HG03571 (cell line): ENCODE results near the gene AMELY.
"Not testable (repeated sequence)": the region's sequence is repeated elsewhere in the genome, so short reads cannot be mapped to it uniquely, and the experiment has no call there.

Experiments
- ATAC-seq: cut with Tn5 transposase; IDR thresholded peaks from one replicate; pipeline ENCODE4 v1.9.1; 2021; ENCODE audit not compliant: unreplicated experiment

AMELY gene, protein sequence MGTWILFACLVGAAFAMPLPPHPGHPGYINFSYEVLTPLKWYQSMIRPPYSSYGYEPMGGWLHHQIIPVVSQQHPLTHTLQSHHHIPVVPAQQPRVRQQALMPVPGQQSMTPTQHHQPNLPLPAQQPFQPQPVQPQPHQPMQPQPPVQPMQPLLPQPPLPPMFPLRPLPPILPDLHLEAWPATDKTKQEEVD

DNA sequence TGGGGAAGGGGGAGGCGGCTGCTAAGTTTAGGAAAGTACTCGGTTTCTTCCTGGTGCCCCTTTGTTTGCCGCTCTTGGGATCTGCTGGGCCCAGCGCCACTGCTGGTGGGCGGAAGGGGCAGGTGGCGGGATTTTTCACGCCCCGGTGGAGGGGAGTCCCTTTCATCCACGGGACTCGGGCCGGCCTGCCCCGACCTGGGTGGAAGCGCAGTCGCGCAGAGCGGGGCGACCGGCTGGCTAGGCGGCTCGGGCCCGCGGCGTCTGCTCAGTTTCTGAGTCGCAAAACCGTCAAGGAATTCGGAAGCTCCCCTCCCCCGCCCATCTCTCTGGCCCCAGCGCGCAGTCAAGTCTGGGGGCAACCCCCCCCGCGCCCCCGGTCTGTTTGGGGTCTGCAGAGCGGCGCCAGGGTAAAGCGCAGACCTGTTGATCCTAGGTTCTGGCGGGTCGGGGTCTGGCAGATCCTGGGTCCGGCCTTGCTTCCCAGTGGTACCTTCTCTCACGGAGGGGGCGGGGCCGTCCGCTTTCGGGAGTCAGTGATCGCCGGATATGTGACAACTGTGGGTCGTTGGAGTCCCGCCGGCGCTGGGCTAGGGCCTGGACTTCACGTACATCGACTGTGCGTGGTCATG is at the start of gene AMELY:
AMELY (minus strand) TSS at position 500 of the 629 bp plus-strand sequence. CDS start 39,144 bp downstream, outside the sequence.
- no peak for ATAC-seq

DNA sequence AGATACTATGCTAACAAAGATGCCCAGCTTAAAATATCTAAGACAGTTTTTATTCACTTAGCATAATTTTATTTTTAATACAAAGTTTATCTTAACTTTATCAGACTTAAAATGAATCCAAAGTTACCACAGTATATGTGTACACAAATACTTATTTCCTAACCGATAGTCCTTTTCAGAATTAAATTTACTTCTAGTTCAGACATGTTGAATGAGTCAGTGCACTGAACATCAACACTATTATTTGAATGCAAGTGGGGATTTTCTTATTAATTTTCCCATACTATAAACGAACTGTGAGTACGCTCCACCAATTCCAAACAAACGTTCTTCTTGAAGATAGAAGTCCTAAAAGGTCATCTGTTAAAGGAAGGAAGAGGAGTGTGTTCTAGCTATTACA is 38.4 kb upstream of the AMELY start:
- ATAC-seq = no peak

DNA sequence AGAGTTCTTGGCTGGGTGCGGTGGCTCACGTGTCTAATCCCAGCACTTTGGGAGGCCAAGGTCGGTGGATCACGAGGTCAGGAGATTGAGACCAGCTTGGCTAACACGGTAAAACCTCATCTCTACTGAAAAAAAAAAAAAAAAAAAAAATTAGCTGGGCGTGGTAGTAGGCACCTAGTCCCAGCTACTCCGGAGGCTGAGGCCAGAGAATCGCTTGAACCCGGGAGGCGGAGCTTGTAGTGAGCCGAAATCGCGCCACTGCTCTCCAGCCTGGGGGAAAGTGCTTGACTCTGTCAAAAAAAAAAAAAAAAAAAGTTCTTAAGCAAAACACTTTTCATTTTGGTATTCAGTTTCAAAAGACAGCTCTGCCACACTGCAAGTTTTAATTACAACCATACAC is 36.8 kb upstream of the AMELY start:
- ATAC-seq = no peak

DNA sequence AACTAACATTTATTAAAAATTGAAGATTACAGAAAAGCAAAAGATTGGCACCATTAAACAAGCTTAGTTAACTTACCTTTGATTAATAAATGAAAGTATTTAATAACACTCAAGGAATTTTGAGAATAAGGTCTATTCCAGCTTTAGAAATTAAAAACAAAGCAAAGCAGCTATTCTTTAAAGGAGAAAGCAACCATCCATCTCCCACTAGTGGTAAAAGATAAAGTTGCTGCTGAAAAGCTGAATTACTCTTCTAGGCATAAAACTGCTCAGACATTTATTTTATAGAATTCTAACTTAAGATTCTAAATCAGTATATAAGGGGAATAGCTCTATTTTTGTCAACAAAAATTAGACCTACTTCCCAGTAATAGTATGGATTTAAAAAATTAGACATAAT is 36.1 kb upstream of the AMELY start:
- ATAC-seq = no peak

DNA sequence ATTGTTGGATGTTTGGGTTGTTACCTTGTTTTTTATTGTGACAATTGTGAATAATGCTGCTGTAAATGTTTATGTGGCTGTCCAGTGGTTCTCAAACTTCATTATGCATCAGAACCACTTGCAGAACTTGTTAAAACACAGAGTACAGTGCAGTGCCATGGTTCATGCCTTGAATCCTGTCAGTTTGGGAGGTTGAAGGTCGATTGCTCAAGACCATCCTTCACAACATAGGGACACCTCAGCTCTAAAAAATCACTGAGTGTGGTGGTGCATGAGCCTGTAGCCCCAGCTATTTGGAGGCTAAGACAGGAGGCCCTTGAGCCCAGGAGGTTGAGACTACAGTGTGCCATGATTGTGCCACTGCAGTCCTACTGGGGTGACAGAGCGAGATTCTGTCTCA is 23.9 kb upstream of the AMELY start:
- ATAC-seq = no peak

DNA sequence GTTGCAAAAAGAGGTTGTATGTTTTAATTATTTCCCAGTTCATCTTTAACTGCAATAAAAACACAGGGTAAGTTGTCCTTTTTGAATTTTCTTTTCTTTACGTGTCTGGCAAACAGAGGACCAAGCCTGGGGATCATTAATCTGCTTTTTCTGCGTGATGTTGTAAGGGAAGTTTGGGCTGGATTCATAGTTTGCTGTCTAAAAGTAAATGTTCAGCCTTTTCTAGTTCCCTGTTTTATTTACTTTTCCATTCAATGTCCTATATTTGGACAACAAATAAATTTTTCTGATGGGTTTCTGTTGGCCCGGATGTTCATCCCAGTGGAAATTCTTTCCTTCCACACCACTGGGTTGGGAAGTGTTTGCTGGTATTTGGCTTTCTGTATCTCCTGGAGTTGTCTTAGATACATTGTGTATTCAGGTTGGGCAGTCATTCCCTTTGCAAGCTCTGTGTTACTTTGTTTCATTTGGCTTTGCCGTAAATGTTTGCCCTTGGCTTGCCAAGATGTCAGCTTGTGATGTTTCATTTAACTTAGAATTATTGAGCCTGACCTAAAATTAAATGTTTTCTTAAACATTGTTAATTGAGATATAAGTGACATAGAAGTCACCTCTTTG is 20.3 kb upstream of the AMELY start:
- no peak for ATAC-seq

DNA sequence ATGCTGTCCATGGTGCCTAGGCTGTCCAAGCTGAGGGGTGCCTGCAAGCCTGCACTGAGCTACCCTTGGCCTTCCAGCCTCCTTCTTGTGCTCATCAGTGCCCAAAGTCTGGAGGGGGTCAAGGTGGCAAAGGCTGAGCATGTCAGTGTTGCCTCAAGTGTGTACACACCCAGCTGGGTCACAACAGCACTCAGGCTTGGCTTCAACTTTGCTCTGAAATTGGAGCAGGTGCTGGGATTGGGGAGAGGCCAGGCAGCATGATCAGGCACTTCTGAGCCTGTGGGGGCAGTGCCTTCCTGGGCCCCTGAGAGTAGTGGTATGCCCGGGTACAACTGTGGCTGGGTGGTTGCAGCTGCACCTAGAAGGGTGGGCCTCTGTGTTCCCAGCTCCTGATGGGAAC is 17.7 kb upstream of the AMELY start:
- no peak for ATAC-seq

DNA sequence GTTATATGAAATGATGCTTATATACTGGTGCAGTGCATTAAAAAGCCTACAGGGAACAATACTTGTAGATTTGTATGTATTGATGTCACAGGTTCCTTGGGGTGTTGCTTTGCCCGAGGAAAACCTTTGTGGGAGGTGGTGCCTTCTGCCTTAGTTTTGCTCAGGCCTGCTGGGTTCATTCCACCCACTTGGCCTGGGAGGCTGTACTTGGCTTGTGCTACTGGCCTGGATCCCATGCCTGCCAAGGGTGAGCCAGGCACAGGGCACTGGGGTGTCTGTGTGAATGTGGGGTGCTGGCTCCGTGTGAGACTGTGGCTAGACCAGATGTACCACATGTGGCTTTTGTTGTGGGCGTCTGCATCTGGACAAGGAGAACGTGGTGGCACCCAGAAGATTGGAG is 16.7 kb upstream of the AMELY start:
- ATAC-seq = no peak

DNA sequence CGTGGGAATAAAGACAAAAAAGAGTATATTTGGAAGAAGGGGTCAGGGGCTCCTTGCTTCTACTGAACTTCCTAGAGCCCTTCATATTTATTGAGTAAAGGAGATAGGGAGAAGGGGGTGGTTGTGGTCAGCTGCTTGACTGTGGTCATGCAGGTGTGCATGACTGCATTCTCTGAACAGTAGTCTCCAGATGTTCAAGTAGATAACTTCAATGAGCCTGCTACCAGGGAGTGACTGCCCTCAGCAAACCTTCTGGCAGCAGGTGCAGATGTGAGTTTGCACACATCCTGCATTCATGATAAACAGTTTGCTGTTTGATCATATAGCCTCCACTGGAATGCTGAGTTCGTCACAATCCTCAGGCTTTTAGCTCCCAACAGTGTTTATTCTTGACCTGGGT is 9.5 kb upstream of the AMELY start:
- ATAC-seq = no peak

DNA sequence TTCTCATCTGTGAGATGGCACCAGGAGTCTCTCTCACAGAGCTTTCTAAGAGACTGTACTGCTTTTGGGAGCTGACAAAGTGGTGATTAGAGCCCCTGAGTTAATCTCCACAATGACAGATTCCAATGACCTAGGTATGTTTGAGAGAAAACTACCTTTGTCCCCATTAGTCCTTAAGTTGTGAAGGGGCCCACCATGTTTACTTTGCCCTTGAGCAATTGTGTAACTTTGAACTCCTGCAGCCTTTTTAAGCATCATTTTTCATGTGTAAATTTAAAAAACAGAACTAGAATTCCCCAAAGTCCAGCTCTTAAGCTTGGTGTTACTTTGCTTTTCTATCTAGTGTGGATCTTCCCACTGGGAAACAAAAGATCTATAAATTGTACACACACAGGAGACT is 1.8 kb upstream of the AMELY start:
- no peak for ATAC-seq

DNA sequence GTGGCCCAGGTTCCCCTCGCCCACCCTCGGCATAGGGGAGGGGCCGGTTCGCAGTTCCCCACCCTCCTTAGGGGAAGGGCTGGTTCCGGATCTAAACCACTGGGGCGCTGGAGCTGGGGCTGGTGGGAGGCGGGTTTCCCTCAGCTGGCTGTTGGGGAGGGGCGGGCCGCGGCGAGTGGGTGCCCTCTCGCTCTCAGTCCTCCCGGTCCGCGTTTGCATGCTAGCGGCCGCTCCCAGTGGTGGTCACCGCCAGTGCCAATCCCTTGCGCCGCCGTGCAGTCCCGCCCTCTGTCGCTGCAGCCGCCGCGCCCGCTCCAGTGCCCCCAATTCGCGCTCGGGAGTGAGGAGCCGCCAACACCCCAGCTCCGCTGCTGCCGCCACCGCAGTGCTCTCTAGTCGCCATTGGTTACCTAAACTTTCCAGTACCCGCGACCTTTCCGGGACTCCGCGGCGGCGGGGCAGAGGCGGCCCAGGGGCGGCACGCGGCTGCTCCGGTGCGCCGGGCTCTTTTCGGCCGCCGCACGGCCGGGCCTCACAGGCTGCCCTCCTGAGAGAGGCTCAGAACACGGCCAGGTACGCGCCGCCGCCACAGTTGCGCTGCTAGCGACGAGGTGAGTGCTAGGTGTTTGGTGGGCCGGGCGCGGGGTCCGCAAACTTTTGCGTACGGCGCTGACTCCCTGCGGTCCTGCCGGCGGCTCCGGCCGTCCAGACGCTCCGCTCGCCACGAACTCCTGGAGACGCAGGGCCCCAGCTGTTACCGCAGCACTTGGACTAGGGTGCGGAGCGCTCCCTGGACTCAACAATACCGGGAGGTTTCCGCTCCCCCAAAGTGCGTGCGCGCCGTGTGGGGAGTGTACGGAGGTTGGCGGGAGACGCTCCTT is 940 bp downstream of the AMELY start, which contains the start of gene TBL1Y:
TBL1Y (plus strand) TSS at position 326 of the 881 bp plus-strand sequence. CDS start 114,388 bp downstream, outside the sequence.
- no peak for ATAC-seq

DNA sequence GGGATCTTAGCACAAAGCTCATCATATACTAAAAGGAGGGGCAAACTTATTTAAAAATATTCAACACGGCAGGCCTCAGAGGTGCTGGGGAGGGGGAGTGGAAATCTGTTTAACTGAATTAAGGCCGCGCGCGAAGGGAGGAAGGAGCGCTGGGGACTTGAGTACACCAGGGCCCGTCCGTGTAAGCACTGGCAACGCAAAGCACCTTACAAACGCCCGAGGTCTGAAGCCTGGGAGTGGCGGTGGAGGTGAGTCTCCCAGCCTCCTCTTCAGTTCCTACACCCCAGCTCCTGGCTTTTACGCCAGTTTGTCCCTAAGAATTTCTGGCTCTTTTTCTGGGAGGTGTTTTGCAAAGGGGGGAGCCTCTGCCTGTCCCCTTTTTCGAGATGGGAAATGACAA is 1.7 kb downstream of the AMELY start:
- ATAC-seq = no peak

DNA sequence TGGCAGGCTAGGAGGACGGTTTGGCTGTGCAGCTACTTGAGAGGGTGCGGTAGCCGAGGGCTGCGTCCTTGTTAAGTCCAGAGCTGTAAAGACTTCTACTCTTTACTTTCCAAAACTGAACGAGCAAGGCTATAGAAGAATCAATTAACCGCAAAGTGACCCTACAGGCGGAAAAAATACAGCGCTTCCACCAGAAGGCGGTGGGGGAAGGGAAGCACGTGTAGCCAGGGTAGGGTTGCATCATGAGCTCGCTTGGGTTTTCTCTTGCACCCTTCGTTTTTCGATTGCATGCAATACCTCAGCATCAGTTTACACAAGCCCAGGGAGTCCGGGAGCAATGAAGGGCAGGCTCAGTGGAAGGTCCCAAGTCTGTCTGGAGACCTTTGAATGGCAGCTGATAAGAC is 2.4 kb downstream of the AMELY start:
- no peak for ATAC-seq

DNA sequence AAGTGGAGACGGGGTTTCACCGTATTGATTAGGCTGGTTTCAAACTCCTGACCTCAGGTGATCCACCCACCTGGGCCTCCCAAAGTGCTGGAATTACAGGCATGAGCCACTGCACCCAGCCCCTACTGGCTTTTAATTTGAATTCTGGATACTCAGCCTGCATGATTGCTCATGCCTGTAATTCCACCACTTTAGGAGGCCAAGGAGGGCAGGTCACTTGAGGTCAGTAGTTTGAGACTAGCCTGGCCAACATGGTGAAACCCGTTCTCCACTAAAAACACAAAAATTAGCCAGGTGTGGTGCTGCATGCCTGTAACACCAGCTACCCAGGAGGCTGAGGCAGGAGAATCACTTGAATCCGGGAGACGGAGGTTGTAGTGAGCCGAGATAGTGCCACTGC is 3.5 kb downstream of the AMELY start:
- ATAC-seq = not testable (repeated sequence)

DNA sequence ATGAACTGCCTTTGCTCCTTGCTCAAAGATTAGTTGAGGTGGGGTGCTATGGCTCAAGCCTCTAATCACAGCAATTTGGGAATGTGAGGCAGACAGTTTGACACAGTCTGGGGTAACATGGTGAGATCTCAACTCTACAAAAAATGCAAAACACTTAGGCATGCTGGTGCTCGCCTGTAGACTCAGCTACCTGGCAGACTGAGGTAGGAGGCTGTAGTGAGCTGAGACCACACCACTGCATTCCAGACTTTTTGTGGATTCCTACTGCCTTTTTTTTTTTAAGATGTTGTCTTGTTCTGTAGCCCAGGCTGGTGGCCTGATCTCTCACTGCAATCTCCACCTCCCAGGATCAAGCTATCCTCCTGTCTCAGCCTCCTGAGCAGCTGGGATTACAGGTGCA is 4.0 kb downstream of the AMELY start:
- ATAC-seq = no peak

DNA sequence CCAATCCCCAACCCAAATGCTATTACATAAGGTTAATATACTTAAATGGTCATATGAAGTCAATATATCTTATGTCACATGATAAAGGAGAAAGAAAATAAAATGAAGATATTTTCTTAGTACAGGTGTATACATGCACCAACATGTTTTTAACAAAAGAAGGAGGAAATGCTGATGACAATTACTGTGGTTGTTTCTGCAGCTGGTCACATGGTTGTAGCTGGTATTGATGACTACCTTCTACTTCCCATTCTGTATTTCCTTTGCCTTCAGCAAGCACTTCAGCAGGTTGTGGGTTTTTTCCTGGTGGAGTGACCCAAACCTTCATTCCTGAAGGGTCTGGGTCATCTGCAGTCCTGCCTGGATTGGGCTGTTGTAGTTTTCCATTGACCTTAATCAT is 9.4 kb downstream of the AMELY start:
- ATAC-seq = not testable (repeated sequence)

DNA sequence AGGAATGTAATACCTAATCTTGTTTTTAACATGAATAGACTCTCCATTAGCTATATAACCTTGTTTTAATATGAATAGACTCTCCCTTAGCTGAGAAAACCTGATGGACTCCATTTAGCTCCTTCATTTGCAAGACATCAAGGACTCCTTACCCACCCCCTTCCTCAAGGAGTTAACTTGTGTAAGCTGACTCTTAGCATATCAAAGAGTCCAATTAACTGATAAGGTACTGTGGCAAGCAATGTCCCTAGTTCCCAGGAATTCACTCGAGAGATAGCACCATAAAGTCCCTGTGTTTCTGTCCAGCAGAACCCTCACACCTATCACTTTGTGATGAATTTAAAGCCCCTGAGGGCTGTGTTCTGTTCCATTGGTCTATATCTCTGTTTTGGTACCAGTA is 16.3 kb downstream of the AMELY start:
- no peak for ATAC-seq

DNA sequence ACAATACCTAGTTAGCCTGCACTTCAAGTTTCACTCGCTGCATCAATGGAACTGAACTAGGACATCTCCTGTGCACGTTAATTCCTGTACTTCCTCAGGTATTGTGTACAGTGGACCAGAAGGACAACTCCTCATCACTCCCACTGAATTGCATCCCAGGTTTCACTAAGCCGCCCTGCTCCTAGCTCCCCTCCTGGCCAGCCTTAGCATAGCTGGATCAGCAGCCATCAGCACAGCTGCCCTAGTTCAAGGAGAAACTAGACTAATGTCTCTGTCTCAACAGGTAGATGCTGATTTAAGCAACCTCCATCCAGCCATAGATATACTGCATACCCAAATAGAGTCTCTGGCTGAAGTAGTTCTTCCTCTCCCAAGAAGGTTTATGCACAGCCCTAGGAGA is 17.1 kb downstream of the AMELY start:
- no peak for ATAC-seq

DNA sequence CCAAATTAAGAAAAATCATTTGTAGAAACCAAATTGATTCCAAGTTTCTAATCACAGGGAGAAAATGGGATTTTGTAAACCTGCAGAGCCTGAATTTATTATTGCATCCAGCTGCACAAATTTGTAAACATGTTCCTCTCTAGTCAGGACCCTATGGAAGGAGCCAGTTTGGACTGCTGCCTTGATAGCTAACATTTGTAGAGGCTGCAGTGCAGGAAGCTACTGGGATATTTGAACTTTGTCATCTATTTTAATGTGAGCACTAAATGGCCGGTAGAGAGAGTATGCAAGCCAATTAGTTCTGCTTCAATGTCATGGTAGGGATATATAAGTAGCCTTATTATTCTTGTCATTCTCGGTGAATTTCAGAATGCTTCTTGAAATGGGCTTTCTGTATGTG is 62.2 kb downstream of the AMELY start:
- no peak for ATAC-seq

DNA sequence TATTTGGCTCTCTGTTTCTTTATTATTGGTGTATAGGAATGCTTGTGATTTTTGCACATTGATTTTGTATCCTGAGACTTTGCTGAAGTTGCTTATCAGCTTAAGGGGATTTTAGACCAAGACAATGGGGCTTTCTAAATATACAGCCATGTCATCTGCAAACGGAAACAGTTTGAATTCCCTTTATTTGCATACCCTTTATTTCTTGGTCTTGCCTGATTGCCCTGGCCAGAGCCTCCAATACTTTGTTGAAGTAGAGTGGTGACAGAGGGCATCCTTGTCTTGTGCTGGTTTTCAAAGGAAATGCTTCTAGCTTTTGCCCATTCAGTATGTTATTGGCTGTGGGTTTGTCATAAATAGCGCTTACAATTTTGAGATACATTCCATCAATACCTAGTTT is 68.9 kb downstream of the AMELY start:
- ATAC-seq = not testable (repeated sequence)
